K562 (cell line): Measurements from ENCODE around the gene KCNQ2. TPM values are rescaled to one million over a fixed set of nuclear protein-coding genes. Genes with fewer than 3 reads are reported as not detected.

Source experiments
- ATAC-seq: fragments of 200-7000 bp; cut with Tn5 transposase; 3 replicates; pipeline ENCODE4 v1.9.1; 2020; ENCODE audit warnings: moderate library complexity
- BruUV-seq: library from RNA; stranded (reverse); fragments of 400-500 nt; replicated peaks from 2 replicates; lab custom pipeline; 2021; lab: Mats Ljungman, UMichigan
- CTCF ChIA-PET: fragments of 300-600 bp; formaldehyde crosslinking; extraction: SDS; loops from one replicate; lab custom pipeline; 2021; ENCODE audit warnings: low intra/inter-chr PET ratio; lab: Yijun Ruan, JAX
- POLR2A ChIA-PET: fragments of 300-600, 350-650 bp; sonication (Branson Sonifier 250); formaldehyde crosslinking; extraction: SDS; loops from one replicate; lab custom pipeline; 2021; ENCODE audit warnings: antibody characterized with exemption, inconsistent platforms; lab: Yijun Ruan, JAX
- DNase-seq, 4 experiments: peaks; one replicate each; pipeline versions ENCODE4 v3.0.0 to v3.0.0-alpha.2; 2011 to 2018; ENCODE audit warnings: low spot score in 3 of 4, mixed read lengths in 3 of 4; ENCODE audit errors: extremely low read depth in 1 of 4
- FAIRE-seq: peaks from 2 replicates; lab custom pipeline; 2011; peaks lifted over from hg19 to GRCh38; lab: Jason Lieb, UNC
- H2AFZ ChIP-seq: 2 replicates; pipeline ENCODE4 v1.6.0; 2011; ENCODE audit warnings: low read depth, low read length, control low read depth, inconsistent platforms
- H3K27ac ChIP-seq: fragments of 200-600 bp; 3 replicates; pipeline ENCODE4 v1.8.0; 2011; ENCODE audit warnings: low read depth, mild to moderate bottlenecking, control low read depth, inconsistent platforms, low read length, moderate library complexity, mixed read lengths; ENCODE audit errors: extremely low read depth
- H3K27me3 ChIP-seq, 2 experiments: fragments of 300-600 bp in 1 of 2; 2 replicates in 1 of 2; 3 replicates in 1 of 2; pipeline versions ENCODE4 v1.6.0 to v1.8.0; 2011; ENCODE audit warnings: inconsistent platforms in 2 of 2, low read length in 2 of 2, mild to moderate bottlenecking in 1 of 2, mixed read lengths in 1 of 2, moderate library complexity in 1 of 2; ENCODE audit not compliant: control insufficient read depth in 2 of 2, insufficient read depth in 2 of 2
- H3K36me3 ChIP-seq: fragments of 300-600 bp; 3 replicates; pipeline ENCODE4 v1.8.0; 2011; ENCODE audit warnings: mild to moderate bottlenecking, low read length, inconsistent platforms; ENCODE audit not compliant: control insufficient read depth, insufficient read depth
- H3K4me1 ChIP-seq, 2 experiments: fragments of 200-600 bp in 1 of 2; replicated peaks in 1 of 2; 2 replicates in 1 of 2; 3 replicates in 1 of 2; pipeline versions ENCODE4 v1.5.1 to v1.8.0; 2011; ENCODE audit warnings: inconsistent platforms in 2 of 2, low read length in 2 of 2, mild to moderate bottlenecking in 1 of 2, mixed read lengths in 1 of 2, moderate library complexity in 1 of 2; ENCODE audit not compliant: control insufficient read depth in 2 of 2, insufficient read depth in 2 of 2
- H3K4me2 ChIP-seq: 2 replicates; pipeline ENCODE4 v1.6.1; 2011; ENCODE audit warnings: low read length, control low read depth, inconsistent platforms, mixed read lengths; ENCODE audit not compliant: insufficient read depth
- H3K4me3 ChIP-seq: fragments of 200-600 bp; sonication (generic), shearing (Covaris generic); 2 replicates; pipeline ENCODE4 v1.5.1; 2016; ENCODE audit warnings: control low read depth, inconsistent platforms
- H3K79me2 ChIP-seq: fragments of 200-600 bp; 3 replicates; pipeline ENCODE4 v1.8.0; 2011; ENCODE audit warnings: low read length, inconsistent platforms; ENCODE audit not compliant: control insufficient read depth, insufficient read depth
- H3K9ac ChIP-seq, 2 experiments: 2 replicates each; pipeline versions ENCODE4 v1.6.0 to v1.6.1; 2011; ENCODE audit warnings: low read depth in 2 of 2, low read length in 2 of 2, control low read depth in 1 of 2, inconsistent platforms in 1 of 2, mild to moderate bottlenecking in 1 of 2, mixed read lengths in 1 of 2; ENCODE audit not compliant: insufficient read depth in 1 of 2
- H3K9me1 ChIP-seq: one replicate; pipeline ENCODE4 v1.6.0; 2011; ENCODE audit warnings: inconsistent platforms, mild to moderate bottlenecking, low read length, moderate library complexity; ENCODE audit not compliant: control insufficient read depth, insufficient read depth
- H3K9me3 ChIP-seq: replicated peaks from 2 replicates; pipeline ENCODE4 v1.5.1; 2011; ENCODE audit warnings: low read depth, low read length, inconsistent platforms; ENCODE audit not compliant: control insufficient read depth, insufficient read depth
- H4K20me1 ChIP-seq: replicated peaks from 2 replicates; pipeline ENCODE4 v1.6.1; 2011; ENCODE audit warnings: low read length, inconsistent platforms, mixed read lengths; ENCODE audit not compliant: control insufficient read depth, insufficient read depth
- ETV1 ChIP-seq: fragments of 450-650 bp; conservative IDR thresholded peaks from 2 replicates; pipeline ENCODE4 v1.6.1; 2016; ENCODE audit warnings: missing genetic modification characterization, control low read depth, low read depth, missing compliant biosample characterization
- PHF8 ChIP-seq: fragments of 200-600 bp; sonication (generic); IDR thresholded peaks from 2 replicates; pipeline ENCODE4 v1.6.1; 2012; ENCODE audit warnings: mixed run types, mild to moderate bottlenecking, inconsistent platforms, low read length, moderate library complexity, borderline replicate concordance
- SRSF3 ChIP-seq: fragments of 200-400 bp; formaldehyde crosslinking; IDR thresholded peaks from 2 replicates; pipeline ENCODE4 v1.6.1; 2016; ENCODE audit warnings: mild to moderate bottlenecking, low read length, moderate library complexity; ENCODE audit not compliant: insufficient read depth
- ZNF121 ChIP-seq: sonication (generic); formaldehyde crosslinking; conservative IDR thresholded peaks from 2 replicates; pipeline ENCODE4 v1.8.0; 2022; ENCODE audit warnings: missing genetic modification reagents
- ZNF143 ChIP-seq: sonication (generic); formaldehyde crosslinking; IDR thresholded peaks from 2 replicates; pipeline ENCODE4 v1.9.0; 2022; ENCODE audit warnings: mild to moderate bottlenecking, missing genetic modification reagents
- ZNF551 ChIP-seq: fragments of 250-450 bp; sonication (Bioruptor Pico); IDR thresholded peaks from 2 replicates; pipeline ENCODE4 v1.5.0; 2021; ENCODE audit warnings: mild to moderate bottlenecking, moderate library complexity
- ZNF696 ChIP-seq: fragments of 250-450 bp; sonication (Bioruptor Pico); conservative IDR thresholded peaks from 2 replicates; pipeline ENCODE4 v1.4.0; 2020; ENCODE audit warnings: mild to moderate bottlenecking, moderate library complexity
- ZSCAN29 ChIP-seq: fragments of 450-650 bp; IDR thresholded peaks from 2 replicates; pipeline ENCODE4 v1.6.1; 2017
- WGBS: fragments of 100-300 bp; shearing (Covaris generic); methylation state at CpG from one replicate; pipeline ENCODE4 v1.1.6; 2016; ENCODE audit warnings: low coverage, mixed read lengths; ENCODE audit not compliant: insufficient coverage; ENCODE audit errors: missing lambda C conversion rate; 5-methylcytosine and 5-hydroxymethylcytosine counted together
- in situ Hi-C: fragments of 300-500 bp; cut with MboI; formaldehyde crosslinking; loops from 4 replicates; pipeline ENCODE4 v1.15.0; 2018; ENCODE audit warnings: inconsistent platforms, mixed read lengths
- intact Hi-C: fragments of 100-400 bp; cut with micrococcal nuclease; formaldehyde crosslinking; loops from 2 replicates; pipeline ENCODE4 v1.14.2; 2022
- polyA plus RNA-seq, 8 experiments: library from polyadenylated mRNA; depleted of rRNA in 4 of 8; stranded (reverse) in 5 of 8; unstranded in 3 of 8; fragments of >200 nt; fragmentation: Nextera tagmentation in 2 of 8; fragmentation: Illumina TruSeq in 1 of 8; extraction: Ambion mirVana in 2 of 8; extraction: Trizol in 1 of 8; gene quantifications; 2 replicates each; pipeline versions ENCODE4 v1.2.1 to v1.2.3, GENCODE V29; 2011 to 2014; ENCODE audit warnings: inconsistent platforms in 1 of 8, missing spikeins in 1 of 8
- total RNA-seq, 7 experiments: library from RNA; depleted of rRNA in 6 of 7; stranded (reverse); fragments of >200 nt in 6 of 7; fragmentation: Illumina TruSeq in 2 of 7; extraction: Trizol in 2 of 7; gene quantifications; 2 replicates each; pipeline versions ENCODE4 v1.2.1 to v1.2.3, GENCODE V29; 2011 to 2021; ENCODE audit warnings: low replicate concordance in 1 of 7
- TF ChIP-seq, protein P1 (sequence below), 2 experiments: fragments of 250-450 bp in 1 of 2; fragments of 450-650 bp in 1 of 2; sonication (Bioruptor Pico) in 1 of 2; IDR thresholded peaks; 2 replicates each; pipeline versions ENCODE4 v1.6.1 to v1.8.0; 2016 to 2021; ENCODE audit warnings: mild to moderate bottlenecking in 2 of 2, moderate library complexity in 2 of 2, missing compliant biosample characterization in 1 of 2, missing genetic modification characterization in 1 of 2

The KCNQ2 gene
- total and polyA plus RNA-seq, 9 of the 15 experiments (the other 6 are each of a cell fraction or from before 2014, with no cell fraction given): 0.13 to 0.16 TPM; not detected in 7

DNA sequence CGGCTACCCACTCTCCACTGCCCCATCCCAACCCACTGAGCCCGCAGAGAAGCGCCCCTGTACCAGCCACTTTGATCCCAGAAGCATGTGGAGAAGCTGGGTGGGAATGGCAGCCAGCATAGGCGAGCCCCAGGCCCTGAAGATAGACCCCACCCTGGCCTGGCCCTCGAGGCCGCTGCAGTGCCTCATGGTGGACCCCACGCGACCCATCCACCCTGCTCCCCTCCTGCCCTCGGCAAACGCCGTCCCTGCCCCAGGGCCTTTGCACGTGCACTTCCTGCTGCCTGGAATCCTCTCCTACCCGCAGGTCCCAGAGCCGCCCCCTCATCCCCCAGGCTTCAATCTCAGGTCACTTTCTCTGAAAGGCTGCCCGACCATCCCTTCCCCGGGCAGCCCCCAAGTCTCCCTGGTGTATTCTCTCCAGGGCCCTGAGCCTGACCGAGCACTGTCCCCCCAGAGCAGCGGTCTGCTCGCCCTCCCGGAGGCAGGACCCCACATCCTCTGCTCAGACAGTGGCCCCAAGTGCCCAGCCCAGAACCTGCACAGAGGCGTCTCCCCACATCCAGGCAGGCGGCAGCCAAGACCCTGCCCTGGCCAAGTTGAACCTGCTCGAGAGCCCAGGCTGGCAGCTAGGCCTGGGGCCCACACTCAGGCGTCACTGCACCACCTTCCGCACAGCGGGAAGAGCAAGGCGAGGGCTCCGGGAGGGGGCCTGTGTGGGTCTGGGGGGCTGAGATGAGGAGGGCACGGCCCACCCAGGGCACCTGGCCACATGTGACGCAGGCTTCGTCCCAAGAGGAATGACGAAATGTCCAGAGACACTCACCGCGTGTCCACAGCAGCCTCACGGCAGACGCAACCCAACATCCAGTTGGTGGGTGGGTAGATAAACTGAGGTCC, 14.0 kb downstream of the KCNQ2 start:
- Histone ChIP-seq H3K79me2 (no peaks in the 10 kb centered on the region), H3K9me3 (no peaks in the 10 kb centered on the region), H3K4me2 (no peak overlapping the region), H3K27ac (no peak overlapping the region), H4K20me1 (peaks cover 18% of the 10 kb centered on the region), H3K36me3 (no peaks in the 10 kb centered on the region), H3K27me3 (peaks cover 26 to 78% of the 10 kb centered on the region in 2 experiments; a peak in 4 of 5 replicates), H2AFZ (no peak overlapping the region), H3K4me1 (peaks cover 0 to 43% of the 10 kb centered on the region in 2 experiments; a peak in 2 of 5 replicates), H3K4me3 (no peak overlapping the region), H3K9me1 (no peaks in the 10 kb centered on the region), H3K9ac (0 out of 4 replicates have a peak overlapping the region, but pooled peaks of 1 of the 2 experiments have one; percentile 20)
- no TSS peak for BruUV-seq
- TF ChIP-seq SRSF3 (no peak), ETV1 (tag) (peak; percentile 39; the same call in 1 of the 2 replicates), ZSCAN29 (no peak), PHF8 (no peak), ZNF121 (no peak), ZNF551 (CRISPR knock-in tag) (no peak), ZNF696 (no peak), ZNF143 (CRISPR knock-in tag) (no peak)
- TF ChIP-seq, protein P1, sequence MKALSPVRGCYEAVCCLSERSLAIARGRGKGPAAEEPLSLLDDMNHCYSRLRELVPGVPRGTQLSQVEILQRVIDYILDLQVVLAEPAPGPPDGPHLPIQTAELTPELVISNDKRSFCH (CRISPR knock-in tag; IDR thresholded peaks at IDR 0.05): no peak
- TF ChIP-seq, protein P1 (tag; IDR thresholded peaks at IDR 0.05): no peak
- in situ Hi-C loops (no loop called here), intact Hi-C loops (no loop called here)
- ATAC-seq (no peak), DNase-seq (no peak), FAIRE-seq (no peak)
- WGBS: 5% methylated on average over 33 of the region's 36 CpGs
- ChIA-PET POLR2A (no interaction called here), CTCF (no interaction called here)
